ENCODE data around the gene LHX6. TPM values are rescaled to one million over a fixed set of nuclear protein-coding genes. Genes with fewer than 3 reads are reported as not detected.

LHX6 gene
- total RNA-seq, 1 experiment from 2014 or later = 1.5 TPM

DNA sequence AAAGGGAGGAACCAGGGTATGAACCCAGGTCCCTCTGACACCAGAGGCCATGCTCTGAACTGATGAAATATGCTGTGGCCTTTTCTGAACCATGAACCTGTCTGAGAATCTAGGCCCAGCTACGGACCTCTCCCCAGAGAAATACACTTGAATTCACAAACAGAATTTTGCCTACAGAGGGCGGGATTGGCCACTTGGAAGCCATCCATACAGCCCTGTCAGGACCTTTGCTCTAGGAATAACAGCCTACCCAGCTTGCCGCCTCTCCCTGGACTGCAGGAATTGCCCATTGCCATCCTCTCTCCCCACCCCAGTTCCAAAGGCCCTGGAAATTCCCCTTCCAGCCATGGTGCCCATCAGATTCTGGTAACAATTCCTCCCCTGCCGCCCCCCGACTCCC lies 42.5 kb downstream of the LHX6 start (continued):
- TF ChIP-seq, protein P1, sequence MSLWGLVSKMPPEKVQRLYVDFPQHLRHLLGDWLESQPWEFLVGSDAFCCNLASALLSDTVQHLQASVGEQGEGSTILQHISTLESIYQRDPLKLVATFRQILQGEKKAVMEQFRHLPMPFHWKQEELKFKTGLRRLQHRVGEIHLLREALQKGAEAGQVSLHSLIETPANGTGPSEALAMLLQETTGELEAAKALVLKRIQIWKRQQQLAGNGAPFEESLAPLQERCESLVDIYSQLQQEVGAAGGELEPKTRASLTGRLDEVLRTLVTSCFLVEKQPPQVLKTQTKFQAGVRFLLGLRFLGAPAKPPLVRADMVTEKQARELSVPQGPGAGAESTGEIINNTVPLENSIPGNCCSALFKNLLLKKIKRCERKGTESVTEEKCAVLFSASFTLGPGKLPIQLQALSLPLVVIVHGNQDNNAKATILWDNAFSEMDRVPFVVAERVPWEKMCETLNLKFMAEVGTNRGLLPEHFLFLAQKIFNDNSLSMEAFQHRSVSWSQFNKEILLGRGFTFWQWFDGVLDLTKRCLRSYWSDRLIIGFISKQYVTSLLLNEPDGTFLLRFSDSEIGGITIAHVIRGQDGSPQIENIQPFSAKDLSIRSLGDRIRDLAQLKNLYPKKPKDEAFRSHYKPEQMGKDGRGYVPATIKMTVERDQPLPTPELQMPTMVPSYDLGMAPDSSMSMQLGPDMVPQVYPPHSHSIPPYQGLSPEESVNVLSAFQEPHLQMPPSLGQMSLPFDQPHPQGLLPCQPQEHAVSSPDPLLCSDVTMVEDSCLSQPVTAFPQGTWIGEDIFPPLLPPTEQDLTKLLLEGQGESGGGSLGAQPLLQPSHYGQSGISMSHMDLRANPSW (CRISPR knock-in tag; conservative IDR thresholded peaks at IDR 0.05; ENCODE audit: low read depth) = no peak
- no peak for TF ChIP-seq SMAD4 (CRISPR knock-in tag; IDR thresholded peaks at IDR 0.05)
- TF ChIP-seq, protein P2, sequence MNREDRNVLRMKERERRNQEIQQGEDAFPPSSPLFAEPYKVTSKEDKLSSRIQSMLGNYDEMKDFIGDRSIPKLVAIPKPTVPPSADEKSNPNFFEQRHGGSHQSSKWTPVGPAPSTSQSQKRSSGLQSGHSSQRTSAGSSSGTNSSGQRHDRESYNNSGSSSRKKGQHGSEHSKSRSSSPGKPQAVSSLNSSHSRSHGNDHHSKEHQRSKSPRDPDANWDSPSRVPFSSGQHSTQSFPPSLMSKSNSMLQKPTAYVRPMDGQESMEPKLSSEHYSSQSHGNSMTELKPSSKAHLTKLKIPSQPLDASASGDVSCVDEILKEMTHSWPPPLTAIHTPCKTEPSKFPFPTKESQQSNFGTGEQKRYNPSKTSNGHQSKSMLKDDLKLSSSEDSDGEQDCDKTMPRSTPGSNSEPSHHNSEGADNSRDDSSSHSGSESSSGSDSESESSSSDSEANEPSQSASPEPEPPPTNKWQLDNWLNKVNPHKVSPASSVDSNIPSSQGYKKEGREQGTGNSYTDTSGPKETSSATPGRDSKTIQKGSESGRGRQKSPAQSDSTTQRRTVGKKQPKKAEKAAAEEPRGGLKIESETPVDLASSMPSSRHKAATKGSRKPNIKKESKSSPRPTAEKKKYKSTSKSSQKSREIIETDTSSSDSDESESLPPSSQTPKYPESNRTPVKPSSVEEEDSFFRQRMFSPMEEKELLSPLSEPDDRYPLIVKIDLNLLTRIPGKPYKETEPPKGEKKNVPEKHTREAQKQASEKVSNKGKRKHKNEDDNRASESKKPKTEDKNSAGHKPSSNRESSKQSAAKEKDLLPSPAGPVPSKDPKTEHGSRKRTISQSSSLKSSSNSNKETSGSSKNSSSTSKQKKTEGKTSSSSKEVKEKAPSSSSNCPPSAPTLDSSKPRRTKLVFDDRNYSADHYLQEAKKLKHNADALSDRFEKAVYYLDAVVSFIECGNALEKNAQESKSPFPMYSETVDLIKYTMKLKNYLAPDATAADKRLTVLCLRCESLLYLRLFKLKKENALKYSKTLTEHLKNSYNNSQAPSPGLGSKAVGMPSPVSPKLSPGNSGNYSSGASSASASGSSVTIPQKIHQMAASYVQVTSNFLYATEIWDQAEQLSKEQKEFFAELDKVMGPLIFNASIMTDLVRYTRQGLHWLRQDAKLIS (CRISPR knock-in tag; IDR thresholded peaks at IDR 0.05; ENCODE audit: borderline replicate concordance) = no peak
- TF ChIP-seq, protein P3, sequence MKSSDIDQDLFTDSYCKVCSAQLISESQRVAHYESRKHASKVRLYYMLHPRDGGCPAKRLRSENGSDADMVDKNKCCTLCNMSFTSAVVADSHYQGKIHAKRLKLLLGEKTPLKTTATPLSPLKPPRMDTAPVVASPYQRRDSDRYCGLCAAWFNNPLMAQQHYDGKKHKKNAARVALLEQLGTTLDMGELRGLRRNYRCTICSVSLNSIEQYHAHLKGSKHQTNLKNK (CRISPR knock-in tag; IDR thresholded peaks at IDR 0.05) = no peak
- TF ChIP-seq ZNF423 (CRISPR knock-in tag; IDR thresholded peaks at IDR 0.05) = no peak
- TF ChIP-seq, protein P4, sequence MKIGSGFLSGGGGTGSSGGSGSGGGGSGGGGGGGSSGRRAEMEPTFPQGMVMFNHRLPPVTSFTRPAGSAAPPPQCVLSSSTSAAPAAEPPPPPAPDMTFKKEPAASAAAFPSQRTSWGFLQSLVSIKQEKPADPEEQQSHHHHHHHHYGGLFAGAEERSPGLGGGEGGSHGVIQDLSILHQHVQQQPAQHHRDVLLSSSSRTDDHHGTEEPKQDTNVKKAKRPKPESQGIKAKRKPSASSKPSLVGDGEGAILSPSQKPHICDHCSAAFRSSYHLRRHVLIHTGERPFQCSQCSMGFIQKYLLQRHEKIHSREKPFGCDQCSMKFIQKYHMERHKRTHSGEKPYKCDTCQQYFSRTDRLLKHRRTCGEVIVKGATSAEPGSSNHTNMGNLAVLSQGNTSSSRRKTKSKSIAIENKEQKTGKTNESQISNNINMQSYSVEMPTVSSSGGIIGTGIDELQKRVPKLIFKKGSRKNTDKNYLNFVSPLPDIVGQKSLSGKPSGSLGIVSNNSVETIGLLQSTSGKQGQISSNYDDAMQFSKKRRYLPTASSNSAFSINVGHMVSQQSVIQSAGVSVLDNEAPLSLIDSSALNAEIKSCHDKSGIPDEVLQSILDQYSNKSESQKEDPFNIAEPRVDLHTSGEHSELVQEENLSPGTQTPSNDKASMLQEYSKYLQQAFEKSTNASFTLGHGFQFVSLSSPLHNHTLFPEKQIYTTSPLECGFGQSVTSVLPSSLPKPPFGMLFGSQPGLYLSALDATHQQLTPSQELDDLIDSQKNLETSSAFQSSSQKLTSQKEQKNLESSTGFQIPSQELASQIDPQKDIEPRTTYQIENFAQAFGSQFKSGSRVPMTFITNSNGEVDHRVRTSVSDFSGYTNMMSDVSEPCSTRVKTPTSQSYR (CRISPR knock-in tag; IDR thresholded peaks at IDR 0.05) = no peak

DNA sequence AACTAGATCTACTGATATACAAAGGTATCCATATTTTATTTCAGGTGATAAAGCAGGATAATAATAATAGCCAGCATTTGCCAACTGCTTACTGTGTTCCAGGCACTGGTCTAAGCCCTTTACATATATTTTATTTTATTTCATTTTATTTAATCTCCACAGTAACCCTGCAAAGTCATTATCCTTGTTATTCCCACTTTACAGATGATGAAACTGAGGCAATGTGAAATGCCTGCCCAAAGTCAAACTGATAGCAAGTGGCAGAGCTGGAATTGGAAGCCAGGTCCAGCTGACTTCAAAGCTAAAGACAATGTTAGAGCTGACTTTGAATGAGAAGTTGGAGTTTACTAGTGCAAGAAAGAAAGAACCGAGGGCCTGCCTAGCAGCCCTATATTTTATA lies 44.2 kb downstream of the LHX6 start:
- Mint-ChIP-seq H3K9me3 (no peaks in the 10 kb centered on the region), H3K36me3 (no peaks in the 10 kb centered on the region), H3K27ac (no peak overlapping the region), H3K4me3 (no peak overlapping the region), H3K4me1 (no peaks in the 10 kb centered on the region), H3K27me3 (ENCODE audit: low read depth) (no peaks in the 10 kb centered on the region; the same call in 1 of the 2 replicates)
- ATAC-seq (no peak), DNase-seq (ENCODE audit: low spot score) (no peak)
- TF ChIP-seq JUN (CRISPR knock-in tag; IDR thresholded peaks at IDR 0.05) = no peak
- ChIA-PET POLR2A (no interaction called here), CTCF (no interaction called here)

DNA sequence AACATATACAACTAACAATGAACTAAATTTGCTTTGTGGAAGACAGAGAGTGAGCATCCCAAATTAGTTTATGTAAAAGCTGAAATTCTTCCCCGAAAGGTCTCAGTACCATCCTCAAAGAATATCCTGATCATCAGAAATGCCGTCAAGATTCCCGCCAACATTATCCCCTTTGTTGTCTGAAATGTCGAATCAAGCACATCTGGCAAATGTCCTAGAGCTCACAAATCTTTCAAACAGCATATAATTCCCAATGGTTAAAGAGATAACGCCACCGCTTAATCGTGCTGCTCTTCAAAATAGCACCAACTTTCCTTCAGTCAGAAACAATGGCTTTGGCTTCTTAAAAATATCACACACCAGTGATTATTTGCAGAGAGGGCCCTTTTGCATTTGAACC lies 45.3 kb downstream of the LHX6 start:
- DNase-seq (ENCODE audit: low spot score) (no peak), ATAC-seq (no peak)
- Mint-ChIP-seq H3K27me3 (ENCODE audit: low read depth) (no peaks in the 10 kb centered on the region; the same call in 1 of the 2 replicates), H3K36me3 (no peaks in the 10 kb centered on the region), H3K4me1 (no peaks in the 10 kb centered on the region), H3K27ac (no peak overlapping the region), H3K4me3 (no peak overlapping the region), H3K9me3 (no peaks in the 10 kb centered on the region)
- POLR2A ChIA-PET = no interaction called here
- CTCF ChIA-PET = interaction anchor here (1.1 to 1.8 kb wide), 6 partner anchors 38 to 173 kb away, joined by 3 to 6 read pairs (median 4); no protein-coding TSS in a partner anchor
- no peak for TF ChIP-seq ZNF138 (CRISPR knock-in tag; conservative IDR thresholded peaks at IDR 0.05)
- TF ChIP-seq, protein P5, sequence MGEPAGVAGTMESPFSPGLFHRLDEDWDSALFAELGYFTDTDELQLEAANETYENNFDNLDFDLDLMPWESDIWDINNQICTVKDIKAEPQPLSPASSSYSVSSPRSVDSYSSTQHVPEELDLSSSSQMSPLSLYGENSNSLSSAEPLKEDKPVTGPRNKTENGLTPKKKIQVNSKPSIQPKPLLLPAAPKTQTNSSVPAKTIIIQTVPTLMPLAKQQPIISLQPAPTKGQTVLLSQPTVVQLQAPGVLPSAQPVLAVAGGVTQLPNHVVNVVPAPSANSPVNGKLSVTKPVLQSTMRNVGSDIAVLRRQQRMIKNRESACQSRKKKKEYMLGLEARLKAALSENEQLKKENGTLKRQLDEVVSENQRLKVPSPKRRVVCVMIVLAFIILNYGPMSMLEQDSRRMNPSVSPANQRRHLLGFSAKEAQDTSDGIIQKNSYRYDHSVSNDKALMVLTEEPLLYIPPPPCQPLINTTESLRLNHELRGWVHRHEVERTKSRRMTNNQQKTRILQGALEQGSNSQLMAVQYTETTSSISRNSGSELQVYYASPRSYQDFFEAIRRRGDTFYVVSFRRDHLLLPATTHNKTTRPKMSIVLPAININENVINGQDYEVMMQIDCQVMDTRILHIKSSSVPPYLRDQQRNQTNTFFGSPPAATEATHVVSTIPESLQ (CRISPR knock-in tag; IDR thresholded peaks at IDR 0.05) = no peak
- TF ChIP-seq ZNF121 (CRISPR knock-in tag; IDR thresholded peaks at IDR 0.05) = no peak

All from WTC11 (cell line).